GM21717 (cell line): Measurements from ENCODE around the gene DTWD2.
"Not testable (repeated sequence)": the region's sequence is repeated elsewhere in the genome, so short reads cannot be mapped to it uniquely, and the experiment has no call there.

Source experiments
- ATAC-seq: cut with Tn5 transposase; IDR thresholded peaks from one replicate; pipeline ENCODE4 v1.9.1; 2021; ENCODE audit warnings: mild to moderate bottlenecking, moderate library complexity; ENCODE audit not compliant: unreplicated experiment

DTWD2 gene

GRCh38 chr5:118999696-119000095 lies 11.3 kb upstream of the DTWD2 start:
- ATAC-seq, result no peak

- ATAC-seq, result not testable (repeated sequence)
These were observed 10.5 kb upstream of the DTWD2 start for GRCh38 chr5:118998861-118999260.

GRCh38 chr5:118996098-118996497 lies 7.8 kb upstream of the DTWD2 start:
- ATAC-seq, result no peak

GRCh38 chr5:118994595-118994994 lies 6.2 kb upstream of the DTWD2 start:
- no peak for ATAC-seq

- ATAC-seq, result not testable (repeated sequence)
These were observed 4.8 kb upstream of the DTWD2 start for GRCh38 chr5:118993118-118993517.

GRCh38 chr5:118992055-118992454 lies 3.7 kb upstream of the DTWD2 start:
- not testable (repeated sequence) for ATAC-seq

GRCh38 chr5:118990582-118990981 lies 2.2 kb upstream of the DTWD2 start:
- ATAC-seq, result no peak

GRCh38 chr5:118989816-118990215 lies 1.5 kb upstream of the DTWD2 start:
- ATAC-seq, result no peak

- ATAC-seq, result no peak
These were observed 476 bp upstream of the DTWD2 start for GRCh38 chr5:118988866-118989180.

GRCh38 chr5:118984602-118985001 lies 3.7 kb downstream of the DTWD2 start:
- no peak for ATAC-seq

GRCh38 chr5:118981783-118982182 lies 6.6 kb downstream of the DTWD2 start:
- ATAC-seq, result no peak

- ATAC-seq, result no peak
These were observed 7.9 kb downstream of the DTWD2 start for GRCh38 chr5:118980438-118980837.

- no peak for ATAC-seq
These were observed 8.3 kb downstream of the DTWD2 start for GRCh38 chr5:118980017-118980416.

GRCh38 chr5:118973779-118974445 lies 14.4 kb downstream of the DTWD2 start:
- ATAC-seq, result not testable (repeated sequence)

- no peak for ATAC-seq
These were observed 19.4 kb downstream of the DTWD2 start for GRCh38 chr5:118968925-118969375.

- no peak for ATAC-seq
These were observed 19.9 kb downstream of the DTWD2 start for GRCh38 chr5:118968406-118968911.

GRCh38 chr5:118967059-118967508 lies 21.3 kb downstream of the DTWD2 start:
- ATAC-seq, result no peak

GRCh38 chr5:118965890-118966289 lies 22.5 kb downstream of the DTWD2 start:
- no peak for ATAC-seq

GRCh38 chr5:118964970-118965369 lies 23.4 kb downstream of the DTWD2 start:
- ATAC-seq, result not testable (repeated sequence)

- not testable (repeated sequence) for ATAC-seq
These were observed 24.0 kb downstream of the DTWD2 start for GRCh38 chr5:118964388-118964787.

- no peak for ATAC-seq
These were observed 25.2 kb downstream of the DTWD2 start for GRCh38 chr5:118963169-118963568.

GRCh38 chr5:118960557-118960956 lies 27.8 kb downstream of the DTWD2 start:
- no peak for ATAC-seq

GRCh38 chr5:118956727-118957126 lies 31.6 kb downstream of the DTWD2 start:
- ATAC-seq, result no peak
